HepG2 (cell line): ENCODE data around the gene RSKR. TPM values are rescaled to one million over a fixed set of nuclear protein-coding genes. Genes with fewer than 3 reads are reported as not detected.

Experiments
- AHR ChIP-seq: IDR thresholded peaks from 2 replicates; pipeline ENCODE4 v1.6.1; 2018; ENCODE audit warnings: missing genetic modification reagents, missing compliant biosample characterization
- FLYWCH1 ChIP-seq: sonication (generic); formaldehyde crosslinking; IDR thresholded peaks from 2 replicates; pipeline ENCODE4 v1.8.1; 2023; ENCODE audit warnings: mild to moderate bottlenecking, missing genetic modification reagents
- FOXA3 ChIP-seq: IDR thresholded peaks from 2 replicates; pipeline ENCODE4 v1.6.1; 2016; ENCODE audit warnings: missing genetic modification reagents, missing compliant biosample characterization
- HIVEP1 ChIP-seq: sonication (generic); formaldehyde crosslinking; IDR thresholded peaks from 2 replicates; pipeline ENCODE4 v1.4.0; 2020; ENCODE audit warnings: mild to moderate bottlenecking, missing genetic modification reagents
- HNRNPLL ChIP-seq: fragments of 200-400 bp; formaldehyde crosslinking; IDR thresholded peaks from 2 replicates; pipeline ENCODE4 v1.6.1; 2017; ENCODE audit warnings: mild to moderate bottlenecking, low read depth, low read length; ENCODE audit not compliant: poor library complexity, severe bottlenecking
- NCOA2 ChIP-seq: sonication (generic); formaldehyde crosslinking; IDR thresholded peaks from 2 replicates; pipeline ENCODE4 v1.8.0; 2022; ENCODE audit warnings: inconsistent platforms
- PRMT3 ChIP-seq: sonication (generic); formaldehyde crosslinking; IDR thresholded peaks from 2 replicates; pipeline ENCODE4 v1.8.1; 2022; ENCODE audit warnings: low read depth, mild to moderate bottlenecking, moderate library complexity, missing genetic modification reagents, borderline replicate concordance
- REPIN1 ChIP-seq: sonication (generic); formaldehyde crosslinking; IDR thresholded peaks from 2 replicates; pipeline ENCODE4 v1.8.0; 2022; ENCODE audit warnings: missing genetic modification reagents, low read depth, mild to moderate bottlenecking, borderline replicate concordance
- ZBTB1 ChIP-seq: sonication (generic); formaldehyde crosslinking; IDR thresholded peaks from 2 replicates; pipeline ENCODE4 v1.4.0; 2020; ENCODE audit warnings: missing genetic modification reagents, borderline replicate concordance
- ZNF563 ChIP-seq: sonication (generic); formaldehyde crosslinking; IDR thresholded peaks from 2 replicates; pipeline ENCODE4 v1.8.0; 2022; ENCODE audit warnings: mild to moderate bottlenecking, moderate library complexity, missing genetic modification reagents
- ZNF572 ChIP-seq: sonication (generic); formaldehyde crosslinking; IDR thresholded peaks from 2 replicates; pipeline ENCODE4 v1.5.1; 2020; ENCODE audit warnings: mild to moderate bottlenecking, missing genetic modification reagents
- polyA plus RNA-seq, 8 experiments: library from polyadenylated mRNA; depleted of rRNA in 3 of 8; stranded (reverse) in 7 of 8; unstranded in 1 of 8; fragments of >200 nt; fragmentation: Illumina TruSeq in 4 of 8; extraction: Trizol in 4 of 8; gene quantifications; 2 replicates each; pipeline versions ENCODE4 v1.2.1 to v1.2.3, GENCODE V29; 2011 to 2016; ENCODE audit warnings: low read depth in 4 of 8, missing spikeins in 1 of 8, mixed read lengths in 1 of 8; ENCODE audit not compliant: insufficient read depth in 1 of 8
- total RNA-seq, 5 experiments: library from RNA; depleted of rRNA; stranded (reverse); fragments of >200 nt; fragmentation: Illumina TruSeq; extraction: Trizol; gene quantifications; 2 replicates each; pipeline ENCODE4 v1.2.3, GENCODE V29; 2016; ENCODE audit warnings: low read depth in 1 of 5
- TF ChIP-seq, protein P1 (sequence below): sonication (generic); formaldehyde crosslinking; conservative IDR thresholded peaks from 2 replicates; pipeline ENCODE4 v1.8.0; 2022; ENCODE audit warnings: mild to moderate bottlenecking, moderate library complexity, missing genetic modification reagents
- TF ChIP-seq, protein P2 (sequence below): sonication (generic); formaldehyde crosslinking; IDR thresholded peaks from 2 replicates; pipeline ENCODE4 v1.4.0; 2020; ENCODE audit warnings: missing genetic modification reagents
- TF ChIP-seq, protein P3 (sequence below): sonication (generic); formaldehyde crosslinking; IDR thresholded peaks from 2 replicates; pipeline ENCODE4 v1.4.0; 2020; ENCODE audit warnings: missing genetic modification reagents, borderline replicate concordance
- TF ChIP-seq, protein P4 (sequence below): sonication (generic); formaldehyde crosslinking; IDR thresholded peaks from 2 replicates; pipeline ENCODE4 v1.4.0; 2020; ENCODE audit warnings: missing genetic modification reagents
- TF ChIP-seq, protein P5 (sequence below): sonication (generic); formaldehyde crosslinking; IDR thresholded peaks from 2 replicates; pipeline ENCODE4 v1.5.0; 2020; ENCODE audit warnings: mild to moderate bottlenecking, missing genetic modification reagents

RSKR gene
- total and polyA plus RNA-seq, 2 of the 13 experiments (the other 11 are each of a cell fraction or from before 2014, with no cell fraction given), result 5.0 to 10.4 TPM

DNA sequence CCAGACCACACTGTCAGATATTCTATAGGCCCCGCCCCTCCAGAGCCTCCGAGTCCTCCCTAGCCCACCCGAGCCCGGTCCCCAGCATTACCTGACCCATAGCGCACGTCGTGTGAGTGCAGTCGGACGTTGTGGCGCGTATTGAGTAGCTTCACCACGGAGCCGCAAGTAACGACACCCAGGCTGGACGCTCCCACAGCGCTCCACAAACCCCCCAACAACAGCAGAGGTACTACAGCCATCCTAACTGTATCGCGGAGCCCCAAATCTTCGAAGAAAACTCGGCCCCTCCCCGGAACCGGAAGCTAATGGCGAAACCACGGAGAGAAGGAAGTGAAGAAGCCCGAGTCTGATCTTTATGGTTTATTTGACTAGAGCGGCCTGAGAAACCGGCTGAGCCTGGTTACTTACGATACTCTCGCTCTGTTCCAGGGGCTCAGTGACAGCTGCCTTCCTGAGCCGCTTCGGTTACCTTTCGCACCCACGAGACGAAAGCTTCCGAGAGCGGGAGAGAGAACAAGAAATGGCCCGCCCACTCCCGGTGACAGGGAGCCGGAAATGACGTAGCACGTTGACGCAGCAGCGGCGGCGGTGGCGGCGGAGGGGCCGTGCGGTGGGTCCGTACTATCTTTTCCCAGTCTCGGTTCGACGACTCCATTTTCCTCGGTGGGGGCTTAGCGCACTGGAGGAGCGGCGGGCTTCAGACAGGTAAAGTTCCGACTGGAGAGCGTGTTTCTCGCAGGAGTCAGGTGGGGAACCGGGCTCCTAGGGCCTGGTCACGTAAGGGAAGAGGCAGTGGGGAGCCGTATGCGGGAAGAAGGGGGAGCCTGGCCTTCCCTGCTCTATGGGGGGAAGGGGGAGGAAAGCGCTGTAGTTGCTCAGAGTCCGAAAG lies 47.9 kb upstream of the RSKR start, which contains the start of the genes SDF2 and SUPT6H (continued):
- TF ChIP-seq, protein P1, sequence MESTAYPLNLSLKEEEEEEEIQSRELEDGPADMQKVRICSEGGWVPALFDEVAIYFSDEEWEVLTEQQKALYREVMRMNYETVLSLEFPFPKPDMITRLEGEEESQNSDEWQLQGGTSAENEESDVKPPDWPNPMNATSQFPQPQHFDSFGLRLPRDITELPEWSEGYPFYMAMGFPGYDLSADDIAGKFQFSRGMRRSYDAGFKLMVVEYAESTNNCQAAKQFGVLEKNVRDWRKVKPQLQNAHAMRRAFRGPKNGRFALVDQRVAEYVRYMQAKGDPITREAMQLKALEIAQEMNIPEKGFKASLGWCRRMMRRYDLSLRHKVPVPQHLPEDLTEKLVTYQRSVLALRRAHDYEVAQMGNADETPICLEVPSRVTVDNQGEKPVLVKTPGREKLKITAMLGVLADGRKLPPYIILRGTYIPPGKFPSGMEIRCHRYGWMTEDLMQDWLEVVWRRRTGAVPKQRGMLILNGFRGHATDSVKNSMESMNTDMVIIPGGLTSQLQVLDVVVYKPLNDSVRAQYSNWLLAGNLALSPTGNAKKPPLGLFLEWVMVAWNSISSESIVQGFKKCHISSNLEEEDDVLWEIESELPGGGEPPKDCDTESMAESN (CRISPR knock-in tag), result no peak; the same call in 1 of the 2 replicates
- no peak for TF ChIP-seq REPIN1 (CRISPR knock-in tag)
- TF ChIP-seq NCOA2 (CRISPR knock-in tag), result peak; percentile 46
- TF ChIP-seq, protein P2, sequence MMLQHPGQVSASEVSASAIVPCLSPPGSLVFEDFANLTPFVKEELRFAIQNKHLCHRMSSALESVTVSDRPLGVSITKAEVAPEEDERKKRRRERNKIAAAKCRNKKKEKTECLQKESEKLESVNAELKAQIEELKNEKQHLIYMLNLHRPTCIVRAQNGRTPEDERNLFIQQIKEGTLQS (CRISPR knock-in tag), result 0 out of 2 replicates have a peak, but pooled peaks have one; percentile 22
- no peak for TF ChIP-seq ZNF563
- no peak for TF ChIP-seq ZBTB1 (CRISPR knock-in tag)
- TF ChIP-seq, protein P3, sequence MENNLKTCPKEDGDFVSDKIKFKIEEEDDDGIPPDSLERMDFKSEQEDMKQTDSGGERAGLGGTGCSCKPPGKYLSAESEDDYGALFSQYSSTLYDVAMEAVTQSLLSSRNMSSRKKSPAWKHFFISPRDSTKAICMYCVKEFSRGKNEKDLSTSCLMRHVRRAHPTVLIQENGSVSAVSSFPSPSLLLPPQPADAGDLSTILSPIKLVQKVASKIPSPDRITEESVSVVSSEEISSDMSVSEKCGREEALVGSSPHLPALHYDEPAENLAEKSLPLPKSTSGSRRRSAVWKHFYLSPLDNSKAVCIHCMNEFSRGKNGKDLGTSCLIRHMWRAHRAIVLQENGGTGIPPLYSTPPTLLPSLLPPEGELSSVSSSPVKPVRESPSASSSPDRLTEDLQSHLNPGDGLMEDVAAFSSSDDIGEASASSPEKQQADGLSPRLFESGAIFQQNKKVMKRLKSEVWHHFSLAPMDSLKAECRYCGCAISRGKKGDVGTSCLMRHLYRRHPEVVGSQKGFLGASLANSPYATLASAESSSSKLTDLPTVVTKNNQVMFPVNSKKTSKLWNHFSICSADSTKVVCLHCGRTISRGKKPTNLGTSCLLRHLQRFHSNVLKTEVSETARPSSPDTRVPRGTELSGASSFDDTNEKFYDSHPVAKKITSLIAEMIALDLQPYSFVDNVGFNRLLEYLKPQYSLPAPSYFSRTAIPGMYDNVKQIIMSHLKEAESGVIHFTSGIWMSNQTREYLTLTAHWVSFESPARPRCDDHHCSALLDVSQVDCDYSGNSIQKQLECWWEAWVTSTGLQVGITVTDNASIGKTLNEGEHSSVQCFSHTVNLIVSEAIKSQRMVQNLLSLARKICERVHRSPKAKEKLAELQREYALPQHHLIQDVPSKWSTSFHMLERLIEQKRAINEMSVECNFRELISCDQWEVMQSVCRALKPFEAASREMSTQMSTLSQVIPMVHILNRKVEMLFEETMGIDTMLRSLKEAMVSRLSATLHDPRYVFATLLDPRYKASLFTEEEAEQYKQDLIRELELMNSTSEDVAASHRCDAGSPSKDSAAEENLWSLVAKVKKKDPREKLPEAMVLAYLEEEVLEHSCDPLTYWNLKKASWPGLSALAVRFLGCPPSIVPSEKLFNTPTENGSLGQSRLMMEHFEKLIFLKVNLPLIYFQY (CRISPR knock-in tag), result peak; percentile 17; the same call in 1 of the 2 replicates
- no peak for TF ChIP-seq AHR (CRISPR knock-in tag)
- peak; percentile 36; the same call in 1 of the 2 replicates for TF ChIP-seq FOXA3 (CRISPR knock-in tag)
- 0 out of 2 replicates have a peak, but pooled peaks have one; percentile 40 for TF ChIP-seq ZNF572 (CRISPR knock-in tag)
- no peak for TF ChIP-seq HIVEP1 (CRISPR knock-in tag)
- peak; percentile 60; the same call in 1 of the 2 replicates for TF ChIP-seq PRMT3 (CRISPR knock-in tag)
- peak; percentile 93 for TF ChIP-seq HNRNPLL
- TF ChIP-seq, protein P4, sequence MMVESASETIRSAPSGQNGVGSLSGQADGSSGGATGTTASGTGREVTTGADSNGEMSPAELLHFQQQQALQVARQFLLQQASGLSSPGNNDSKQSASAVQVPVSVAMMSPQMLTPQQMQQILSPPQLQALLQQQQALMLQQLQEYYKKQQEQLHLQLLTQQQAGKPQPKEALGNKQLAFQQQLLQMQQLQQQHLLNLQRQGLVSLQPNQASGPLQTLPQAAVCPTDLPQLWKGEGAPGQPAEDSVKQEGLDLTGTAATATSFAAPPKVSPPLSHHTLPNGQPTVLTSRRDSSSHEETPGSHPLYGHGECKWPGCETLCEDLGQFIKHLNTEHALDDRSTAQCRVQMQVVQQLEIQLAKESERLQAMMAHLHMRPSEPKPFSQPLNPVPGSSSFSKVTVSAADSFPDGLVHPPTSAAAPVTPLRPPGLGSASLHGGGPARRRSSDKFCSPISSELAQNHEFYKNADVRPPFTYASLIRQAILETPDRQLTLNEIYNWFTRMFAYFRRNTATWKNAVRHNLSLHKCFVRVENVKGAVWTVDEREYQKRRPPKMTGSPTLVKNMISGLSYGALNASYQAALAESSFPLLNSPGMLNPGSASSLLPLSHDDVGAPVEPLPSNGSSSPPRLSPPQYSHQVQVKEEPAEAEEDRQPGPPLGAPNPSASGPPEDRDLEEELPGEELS (CRISPR knock-in tag), result no peak
- TF ChIP-seq, protein P5, sequence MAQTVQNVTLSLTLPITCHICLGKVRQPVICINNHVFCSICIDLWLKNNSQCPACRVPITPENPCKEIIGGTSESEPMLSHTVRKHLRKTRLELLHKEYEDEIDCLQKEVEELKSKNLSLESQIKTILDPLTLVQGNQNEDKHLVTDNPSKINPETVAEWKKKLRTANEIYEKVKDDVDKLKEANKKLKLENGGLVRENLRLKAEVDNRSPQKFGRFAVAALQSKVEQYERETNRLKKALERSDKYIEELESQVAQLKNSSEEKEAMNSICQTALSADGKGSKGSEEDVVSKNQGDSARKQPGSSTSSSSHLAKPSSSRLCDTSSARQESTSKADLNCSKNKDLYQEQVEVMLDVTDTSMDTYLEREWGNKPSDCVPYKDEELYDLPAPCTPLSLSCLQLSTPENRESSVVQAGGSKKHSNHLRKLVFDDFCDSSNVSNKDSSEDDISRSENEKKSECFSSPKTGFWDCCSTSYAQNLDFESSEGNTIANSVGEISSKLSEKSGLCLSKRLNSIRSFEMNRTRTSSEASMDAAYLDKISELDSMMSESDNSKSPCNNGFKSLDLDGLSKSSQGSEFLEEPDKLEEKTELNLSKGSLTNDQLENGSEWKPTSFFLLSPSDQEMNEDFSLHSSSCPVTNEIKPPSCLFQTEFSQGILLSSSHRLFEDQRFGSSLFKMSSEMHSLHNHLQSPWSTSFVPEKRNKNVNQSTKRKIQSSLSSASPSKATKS (CRISPR knock-in tag), result no peak
- no peak for TF ChIP-seq FLYWCH1 (CRISPR knock-in tag)
